Right ventricle myocardium superior (tissue), 1 donor: ENCODE measurements around the gene MCF2L. TPM values are rescaled to one million over a fixed set of nuclear protein-coding genes. Genes with fewer than 3 reads are reported as not detected.

Experiments
- ATAC-seq: fragments of 200-7000 bp; cut with Tn5 transposase; one replicate; pipeline ENCODE4 v1.9.1; 2020; ENCODE audit warnings: mild to moderate bottlenecking; ENCODE audit not compliant: poor library complexity
- DNase-seq: peaks from one replicate; pipeline ENCODE4 v3.0.0-alpha.2; 2020
- intact Hi-C: fragments of 100-400 bp; cut with DNase I; formaldehyde crosslinking; loops from one replicate; pipeline ENCODE4 v1.11.2; 2022
- total RNA-seq: library from RNA; stranded (reverse); fragmentation: NEBNext Ultra II Directional; extraction: Animal tissue kit (Norgen Biotek cat#: 25700); gene quantifications from one replicate; pipeline ENCODE4 v1.2.1, GENCODE V29; 2021
- donor health status: DM: no; HTN: yes; CAD: no; lungs with severe emphysema.

The MCF2L gene
- total RNA-seq, 1 donor from 2014 or later: 38.1 TPM

- DNase-seq (no peak), ATAC-seq (no peak)
- intact Hi-C loops: no loop called here
Observed at GRCh38 chr13:113135281-113135760, 166.3 kb downstream of the MCF2L start.

- DNase-seq: no peak
- ATAC-seq: no peak
- intact Hi-C loops: no loop called here
Observed at GRCh38 chr13:113137691-113138298, 168.8 kb downstream of the MCF2L start.

- intact Hi-C loops: no loop called here
- no peak for ATAC-seq
- DNase-seq: no peak
Observed at GRCh38 chr13:113138792-113139551, 170.0 kb downstream of the MCF2L start.

GRCh38 chr13:113139577-113139976 is 170.6 kb downstream of the MCF2L start:
- ATAC-seq: no peak
- intact Hi-C loops: no loop called here
- DNase-seq: no peak

GRCh38 chr13:113140677-113141600 is 171.9 kb downstream of the MCF2L start:
- DNase-seq (no peak), ATAC-seq (no peak)
- intact Hi-C loops: no loop called here

GRCh38 chr13:113141601-113141970 is 172.6 kb downstream of the MCF2L start:
- DNase-seq: no peak
- ATAC-seq: no peak
- intact Hi-C loops: no loop called here

GRCh38 chr13:113142876-113143275 is 173.9 kb downstream of the MCF2L start:
- intact Hi-C loops: no loop called here
- ATAC-seq: no peak
- no peak for DNase-seq

GRCh38 chr13:113143466-113144254 is 174.6 kb downstream of the MCF2L start:
- intact Hi-C loops: no loop called here
- ATAC-seq (no peak), DNase-seq (no peak)

GRCh38 chr13:113144255-113144629 is 175.2 kb downstream of the MCF2L start:
- DNase-seq: no peak
- ATAC-seq: no peak
- intact Hi-C loops: no loop called here

GRCh38 chr13:113145496-113145895 is 176.5 kb downstream of the MCF2L start:
- ATAC-seq (no peak), DNase-seq (no peak)
- intact Hi-C loops: no loop called here

GRCh38 chr13:113145911-113146598 is 177.0 kb downstream of the MCF2L start:
- intact Hi-C loops: no loop called here
- DNase-seq (no peak), ATAC-seq (no peak)

- intact Hi-C loops: no loop called here
- ATAC-seq: no peak
- DNase-seq: no peak
Observed at GRCh38 chr13:113146750-113147149, 177.7 kb downstream of the MCF2L start.

GRCh38 chr13:113147206-113147605 is 178.2 kb downstream of the MCF2L start:
- no peak for DNase-seq
- intact Hi-C loops: no loop called here
- ATAC-seq: no peak

- intact Hi-C loops: no loop called here
- no peak for DNase-seq
- ATAC-seq: no peak
Observed at GRCh38 chr13:113148407-113148806, 179.4 kb downstream of the MCF2L start.

GRCh38 chr13:113148940-113149503 is 180.0 kb downstream of the MCF2L start:
- DNase-seq (no peak), ATAC-seq (no peak)
- intact Hi-C loops: no loop called here
